Measurements from ENCODE around the gene NOXA1. TPM values are rescaled to one million over a fixed set of nuclear protein-coding genes. Genes with fewer than 3 reads are reported as not detected.
A peak's percentile ranks its signal among the peaks of the same experiment; 100 is the strongest.

NOXA1 gene
- total and polyA plus RNA-seq, 7 donors = 1.4 to 16.4 (median 3.3) TPM

- Histone ChIP-seq H3K27ac (peak overlapping the region in 3 of 4 donors; percentile 59 to 80 (median 70)), H3K27me3 (no peaks in the 10 kb centered on the region), H3K4me3 (peak overlapping the region in 3 of 4 donors; percentile 48 to 79 (median 75)), H3K36me3 (peaks cover 0 to 11% (median 1%) of the 10 kb centered on the region in 4 donors), H3K9me3 (no peaks in the 10 kb centered on the region), H3K4me1 (peaks cover 0 to 52% (median 42%) of the 10 kb centered on the region in 4 donors)
- intact Hi-C loops (cut with DNase I) = loop anchor here (5.0 to 10.0 kb wide), 2 partner anchors 35 to 147 kb away; partner anchors contain the start of genes ARRDC1, EXD3 and NOXA1
- no peak for DNase-seq
- TF ChIP-seq POLR2A (IDR thresholded peaks at IDR 0.05) = no peak
- TF ChIP-seq CTCF (IDR thresholded peaks at IDR 0.05) = no peak
- TF ChIP-seq POLR2AphosphoS5 (IDR thresholded peaks at IDR 0.05) = no peak
- no peak for TF ChIP-seq EP300 (IDR thresholded peaks at IDR 0.05)
- 88 to 95% methylated on average over 44 of the region's 44 CpGs for WGBS, 2 donors
These were observed 34.4 kb downstream of the NOXA1 start for GRCh38 chr9:137457406-137458193.

GRCh38 chr9:137458194-137459151 lies 35.3 kb downstream of the NOXA1 start:
- WGBS, 2 donors = 14 to 18% methylated on average over 88 of the region's 88 CpGs
- Histone ChIP-seq H3K27me3 (no peaks in the 10 kb centered on the region), H3K4me1 (peaks cover 0 to 48% (median 39%) of the 10 kb centered on the region in 4 donors), H3K36me3 (peaks cover 0 to 11% (median 0%) of the 10 kb centered on the region in 4 donors), H3K9me3 (no peaks in the 10 kb centered on the region), H3K4me3 (peak overlapping the region; percentile 48 to 79 (median 68)), H3K27ac (peak overlapping the region; percentile 59 to 80 (median 70))
- peak; percentile 80 for DNase-seq
- intact Hi-C loops (cut with DNase I) = loop anchor here (5.0 to 10.0 kb wide), 2 partner anchors 36 to 146 kb away; partner anchors contain the start of genes ARRDC1, EXD3 and NOXA1
- TF ChIP-seq EP300 (IDR thresholded peaks at IDR 0.05) (no peak), CTCF (IDR thresholded peaks at IDR 0.05) (no peak), POLR2A (IDR thresholded peaks at IDR 0.05) (no peak), POLR2AphosphoS5 (IDR thresholded peaks at IDR 0.05) (no peak)

- H3K27ac ChIP-seq = peak within 1 kb of the TSS; percentile 59 to 80 (median 74)
- intact Hi-C loops (cut with DNase I) = loop anchor here (5.0 to 10.0 kb wide), 2 partner anchors 37 to 146 kb away; partner anchors contain the start of genes ARRDC1, EXD3 and NOXA1
- TF ChIP-seq POLR2A (IDR thresholded peaks at IDR 0.05) = no peak
- TF ChIP-seq CTCF (IDR thresholded peaks at IDR 0.05) = no peak
- TF ChIP-seq EP300 (IDR thresholded peaks at IDR 0.05) = no peak
- peak; percentile 37 to 78 (median 74) for TF ChIP-seq POLR2AphosphoS5 (IDR thresholded peaks at IDR 0.05)
- peak within 1 kb of the TSS; percentile 48 to 79 (median 68) for H3K4me3 ChIP-seq
- DNase-seq = peak; percentile 98
- no peaks in the 10 kb centered on the region for H3K9me3 ChIP-seq
- peaks cover 0 to 11% (median 0%) of the 10 kb centered on the region in 4 donors for H3K36me3 ChIP-seq
- no peaks in the 10 kb centered on the region for H3K27me3 ChIP-seq
- 1% methylated on average over 62 of the region's 62 CpGs for WGBS, 2 donors
- peaks cover 0 to 45% (median 35%) of the 10 kb centered on the region in 4 donors for H3K4me1 ChIP-seq
These were observed 36.0 kb downstream of the NOXA1 start, which contains the start of gene NSMF for GRCh38 chr9:137459152-137459600. Gene NSMF (minus strand): TSS chr9:137459334. CDS start chr9:137459102, 232 bp downstream.

Measured in sigmoid colon (tissue), 7 donors.